Naive B cell (primary cell): Measurements from ENCODE around the gene ALAD. TPM values are rescaled to one million over a fixed set of nuclear protein-coding genes. Genes with fewer than 3 reads are reported as not detected.
"Not testable (repeated sequence)": the region's sequence is repeated elsewhere in the genome, so short reads cannot be mapped to it uniquely, and the experiment has no call there.

ENCODE experiments used
- ATAC-seq, 2 donors: fragments of 150-1000 bp; cut with Tn5 transposase; 2 replicates each; pipeline ENCODE4 v1.10.0; 2021; ENCODE audit warnings: low read depth in 2 of 2, mild to moderate bottlenecking in 2 of 2, moderate library complexity in 2 of 2
- DNase-seq: peaks from one replicate; pipeline ENCODE4 v3.0.0; 2022
- H3K27ac Mint-ChIP-seq, 6 donors: one replicate each; pipeline ENCODE4 v1.8.0; 2020 to 2022; ENCODE audit warnings: mild to moderate bottlenecking in 6 of 6, mixed read lengths in 6 of 6, moderate library complexity in 5 of 6, inconsistent platforms in 2 of 6
- H3K27me3 Mint-ChIP-seq, 3 donors: one replicate each; pipeline ENCODE4 v1.8.0; 2021 to 2022; ENCODE audit warnings: mixed read lengths in 3 of 3, mild to moderate bottlenecking in 1 of 3
- H3K36me3 Mint-ChIP-seq, 2 donors: one replicate each; pipeline ENCODE4 v1.8.0; 2020 to 2022; ENCODE audit warnings: mixed read lengths in 2 of 2, inconsistent platforms in 1 of 2, mild to moderate bottlenecking in 1 of 2
- H3K4me1 Mint-ChIP-seq, 3 donors: one replicate each; pipeline ENCODE4 v1.8.0; 2020 to 2022; ENCODE audit warnings: mixed read lengths in 3 of 3, inconsistent platforms in 1 of 3, mild to moderate bottlenecking in 1 of 3, moderate library complexity in 1 of 3
- H3K4me3 Mint-ChIP-seq, 8 donors: one replicate each; pipeline ENCODE4 v1.8.0; 2020 to 2022; ENCODE audit warnings: mild to moderate bottlenecking in 8 of 8, mixed read lengths in 8 of 8, moderate library complexity in 8 of 8, inconsistent platforms in 2 of 8
- H3K9me3 Mint-ChIP-seq, 7 donors: one replicate each; pipeline ENCODE4 v1.8.0; 2020 to 2022; ENCODE audit warnings: mixed read lengths in 7 of 7, mild to moderate bottlenecking in 5 of 7, inconsistent platforms in 2 of 7, moderate library complexity in 1 of 7
- polyA plus RNA-seq, 6 donors: library from polyadenylated mRNA; unstranded; fragments of 300-500 nt; fragmentation: Illumina TruSeq; gene quantifications; one replicate each; pipeline ENCODE4 v1.2.3, GENCODE V29; 2021; ENCODE audit warnings: low read depth in 6 of 6

ALAD gene
- polyA plus RNA-seq, 6 donors from 2014 or later = 13.2 to 29.3 (median 17.3) TPM

- ATAC-seq (peak; percentile 99 to 100), DNase-seq (peak; percentile 47)
- H3K4me1 Mint-ChIP-seq = peaks cover 0 to 6% (median 4%) of the 10 kb centered on the region in 3 donors
- H3K27ac Mint-ChIP-seq = no peak overlapping the region
- no peaks in the 10 kb centered on the region for H3K36me3 Mint-ChIP-seq
- H3K27me3 Mint-ChIP-seq = no peaks in the 10 kb centered on the region
- H3K9me3 Mint-ChIP-seq = no peaks in the 10 kb centered on the region
- no peak overlapping the region for H3K4me3 Mint-ChIP-seq
Measured at GRCh38 chr9:113416149-113416721, 15.2 kb upstream of the ALAD start.

- Mint-ChIP-seq H3K4me1 (peaks cover 27 to 46% (median 28%) of the 10 kb centered on the region in 3 donors), H3K27ac (peak within 1 kb of the TSS; percentile 97 to 100 (median 99)), H3K27me3 (no peaks in the 10 kb centered on the region), H3K4me3 (peak within 1 kb of the TSS; percentile 93 to 100 (median 98)), H3K36me3 (peaks cover 5 to 23% of the 10 kb centered on the region in 2 donors), H3K9me3 (no peaks in the 10 kb centered on the region)
- ATAC-seq (peak; percentile 88), DNase-seq (peak; percentile 94)
Measured at GRCh38 chr9:113410207-113410864, 9.3 kb upstream of the ALAD start, which contains the start of the genes C9orf43 and POLE3. Gene C9orf43 (plus strand): TSS chr9:113410747. CDS start chr9:113413494, 2,747 bp downstream. Gene POLE3 (minus strand): TSS chr9:113410675. CDS start chr9:113410293, 382 bp downstream.

GRCh38 chr9:113409883-113410206 lies 8.8 kb upstream of the ALAD start:
- DNase-seq (no peak), ATAC-seq (no peak)
- H3K36me3 Mint-ChIP-seq = peaks cover 5 to 23% of the 10 kb centered on the region in 2 donors
- peaks cover 27 to 46% (median 29%) of the 10 kb centered on the region in 3 donors for H3K4me1 Mint-ChIP-seq
- H3K27ac Mint-ChIP-seq = peak overlapping the region; percentile 97 to 100 (median 99)
- H3K9me3 Mint-ChIP-seq = no peaks in the 10 kb centered on the region
- H3K4me3 Mint-ChIP-seq = peak overlapping the region; percentile 93 to 100 (median 98)
- H3K27me3 Mint-ChIP-seq = no peaks in the 10 kb centered on the region

- Mint-ChIP-seq H3K27me3 (no peaks in the 10 kb centered on the region), H3K4me1 (peaks cover 27 to 46% (median 32%) of the 10 kb centered on the region in 3 donors), H3K4me3 (peak overlapping the region; percentile 93 to 100 (median 98)), H3K9me3 (no peaks in the 10 kb centered on the region), H3K36me3 (peaks cover 5 to 23% of the 10 kb centered on the region in 2 donors), H3K27ac (peak overlapping the region; percentile 33 to 100 (median 98))
- ATAC-seq (no peak), DNase-seq (no peak)
Measured at GRCh38 chr9:113409481-113409880, 8.4 kb upstream of the ALAD start.

GRCh38 chr9:113406873-113407511 lies 5.9 kb upstream of the ALAD start:
- Mint-ChIP-seq H3K27ac (peak overlapping the region; percentile 47 to 97 (median 88)), H3K4me1 (peaks cover 28 to 47% (median 32%) of the 10 kb centered on the region in 3 donors), H3K4me3 (peak overlapping the region in 6 of 8 donors; percentile 8 to 93 (median 80)), H3K36me3 (peaks cover 5 to 23% of the 10 kb centered on the region in 2 donors)
- peak in 1 of 2 donors; percentile 7 for ATAC-seq
- DNase-seq = peak; percentile 49
- H3K27me3 Mint-ChIP-seq, H3K9me3 Mint-ChIP-seq: not testable (repeated sequence)

- not testable (repeated sequence) for H3K4me3 Mint-ChIP-seq, H3K27me3 Mint-ChIP-seq, H3K9me3 Mint-ChIP-seq, DNase-seq, ATAC-seq
- peaks cover 34 to 48% (median 36%) of the 10 kb centered on the region in 3 donors for H3K4me1 Mint-ChIP-seq
- peaks cover 5 to 23% of the 10 kb centered on the region in 2 donors for H3K36me3 Mint-ChIP-seq
- H3K27ac Mint-ChIP-seq = peak overlapping the region in 5 of 6 donors; percentile 47 to 97 (median 89)
Measured at GRCh38 chr9:113406353-113406752, 5.3 kb upstream of the ALAD start.

GRCh38 chr9:113403646-113404045 lies 2.6 kb upstream of the ALAD start:
- H3K4me1 Mint-ChIP-seq = peaks cover 28 to 44% (median 35%) of the 10 kb centered on the region in 3 donors
- no peak for DNase-seq
- no peaks in the 10 kb centered on the region for H3K9me3 Mint-ChIP-seq
- peak overlapping the region in 1 of 6 donors; percentile 33 for H3K27ac Mint-ChIP-seq
- H3K36me3 Mint-ChIP-seq = peaks cover 5 to 18% of the 10 kb centered on the region in 2 donors
- no peak overlapping the region for H3K4me3 Mint-ChIP-seq
- ATAC-seq = no peak
- no peaks in the 10 kb centered on the region for H3K27me3 Mint-ChIP-seq

GRCh38 chr9:113399646-113400200 lies 1.4 kb downstream of the ALAD start:
- no peaks in the 10 kb centered on the region for H3K27me3 Mint-ChIP-seq
- peaks cover 20 to 36% (median 33%) of the 10 kb centered on the region in 3 donors for H3K4me1 Mint-ChIP-seq
- H3K36me3 Mint-ChIP-seq = no peaks in the 10 kb centered on the region
- no peak for ATAC-seq
- DNase-seq = no peak
- no peaks in the 10 kb centered on the region for H3K9me3 Mint-ChIP-seq
- peak overlapping the region; percentile 77 to 98 (median 96) for H3K4me3 Mint-ChIP-seq
- peak overlapping the region in 2 of 6 donors; percentile 26 to 35 for H3K27ac Mint-ChIP-seq

- Mint-ChIP-seq H3K36me3 (no peaks in the 10 kb centered on the region), H3K4me1 (peaks cover 19 to 36% (median 33%) of the 10 kb centered on the region in 3 donors), H3K27me3 (no peaks in the 10 kb centered on the region), H3K27ac (no peak overlapping the region), H3K9me3 (no peaks in the 10 kb centered on the region), H3K4me3 (peak overlapping the region in 7 of 8 donors; percentile 64 to 97 (median 94))
- ATAC-seq (no peak), DNase-seq (no peak)
Measured at GRCh38 chr9:113398796-113399195, 2.3 kb downstream of the ALAD start.

GRCh38 chr9:113397203-113397631 lies 3.9 kb downstream of the ALAD start:
- H3K9me3 Mint-ChIP-seq = no peaks in the 10 kb centered on the region
- no peak for DNase-seq
- H3K36me3 Mint-ChIP-seq = peaks cover 0 to under 1% of the 10 kb centered on the region in 2 donors
- ATAC-seq = no peak
- H3K27ac Mint-ChIP-seq = peak overlapping the region in 1 of 6 donors; percentile 44
- no peaks in the 10 kb centered on the region for H3K27me3 Mint-ChIP-seq
- peak overlapping the region in 1 of 8 donors; percentile 37 for H3K4me3 Mint-ChIP-seq
- H3K4me1 Mint-ChIP-seq = peaks cover 19 to 36% (median 33%) of the 10 kb centered on the region in 3 donors

- DNase-seq = no peak
- H3K27ac Mint-ChIP-seq = peak overlapping the region in 2 of 6 donors; percentile 7 to 38
Measured at GRCh38 chr9:113395000-113395861, 5.9 kb downstream of the ALAD start.

GRCh38 chr9:113393281-113393680 lies 7.8 kb downstream of the ALAD start:
- H3K27ac Mint-ChIP-seq = peak overlapping the region in 1 of 6 donors; percentile 80

More at GRCh38 chr9:113395000-113395861, 5.9 kb downstream of the ALAD start:
- ATAC-seq = no peak
- no peak overlapping the region for H3K4me3 Mint-ChIP-seq
- H3K9me3 Mint-ChIP-seq = no peaks in the 10 kb centered on the region
- peaks cover 14 to 24% (median 20%) of the 10 kb centered on the region in 3 donors for H3K4me1 Mint-ChIP-seq
- no peaks in the 10 kb centered on the region for H3K27me3 Mint-ChIP-seq
- H3K36me3 Mint-ChIP-seq = peaks cover 0 to 7% of the 10 kb centered on the region in 2 donors

More at GRCh38 chr9:113393281-113393680, 7.8 kb downstream of the ALAD start:
- H3K36me3 Mint-ChIP-seq = peaks cover under 1 to 7% of the 10 kb centered on the region in 2 donors
- no peak for ATAC-seq
- no peak overlapping the region for H3K4me3 Mint-ChIP-seq
- DNase-seq = no peak
- H3K4me1 Mint-ChIP-seq = peaks cover 7 to 12% (median 10%) of the 10 kb centered on the region in 3 donors
- H3K27me3 Mint-ChIP-seq = no peaks in the 10 kb centered on the region
- H3K9me3 Mint-ChIP-seq = no peaks in the 10 kb centered on the region
